IPS-NIHi7 (cell line): ENCODE results near the gene ARHGAP27.
"Not testable (repeated sequence)": the region's sequence is repeated elsewhere in the genome, so short reads cannot be mapped to it uniquely, and the experiment has no call there.

Experiments
- DNase-seq: peaks from one replicate; pipeline ENCODE4 v3.0.0; 2012; ENCODE audit warnings: mixed read lengths; ENCODE audit errors: extremely low spot score

Gene ARHGAP27

GRCh38 chr17:45432405-45433158 is at the start of gene ARHGAP27:
Gene ARHGAP27, minus strand, starts transcription at chr17:45432870. Its CDS starts 2,591 bp downstream, at chr17:45430279.
- DNase-seq, result peak; percentile 55

- DNase-seq, result not testable (repeated sequence)
Observed at GRCh38 chr17:45482317-45482716, 49.6 kb upstream of the ARHGAP27 start.

- not testable (repeated sequence) for DNase-seq
Observed at GRCh38 chr17:45475436-45475835, 42.8 kb upstream of the ARHGAP27 start.

GRCh38 chr17:45472249-45472648 is 39.6 kb upstream of the ARHGAP27 start:
- not testable (repeated sequence) for DNase-seq

GRCh38 chr17:45469204-45469563 is 36.5 kb upstream of the ARHGAP27 start:
- DNase-seq, result not testable (repeated sequence)

GRCh38 chr17:45468293-45469203 is 35.9 kb upstream of the ARHGAP27 start:
- DNase-seq, result not testable (repeated sequence)

GRCh38 chr17:45461524-45462327 is 29.1 kb upstream of the ARHGAP27 start:
- not testable (repeated sequence) for DNase-seq

GRCh38 chr17:45460422-45460821 is 27.8 kb upstream of the ARHGAP27 start:
- DNase-seq, result not testable (repeated sequence)

GRCh38 chr17:45454341-45454740 is 21.7 kb upstream of the ARHGAP27 start:
- not testable (repeated sequence) for DNase-seq

GRCh38 chr17:45453731-45454130 is 21.1 kb upstream of the ARHGAP27 start:
- DNase-seq, result not testable (repeated sequence)

- not testable (repeated sequence) for DNase-seq
Observed at GRCh38 chr17:45453225-45453534, 20.5 kb upstream of the ARHGAP27 start.

- not testable (repeated sequence) for DNase-seq
Observed at GRCh38 chr17:45452329-45453224, 19.9 kb upstream of the ARHGAP27 start.

- DNase-seq, result not testable (repeated sequence)
Observed at GRCh38 chr17:45451660-45452059, 19.0 kb upstream of the ARHGAP27 start.

- DNase-seq, result peak; percentile 43
Observed at GRCh38 chr17:45451131-45451530, 18.5 kb upstream of the ARHGAP27 start.

- not testable (repeated sequence) for DNase-seq
Observed at GRCh38 chr17:45449708-45450329, 17.1 kb upstream of the ARHGAP27 start.

GRCh38 chr17:45449260-45449659 is 16.6 kb upstream of the ARHGAP27 start:
- not testable (repeated sequence) for DNase-seq

GRCh38 chr17:45448483-45448882 is 15.8 kb upstream of the ARHGAP27 start:
- not testable (repeated sequence) for DNase-seq

GRCh38 chr17:45448066-45448465 is 15.4 kb upstream of the ARHGAP27 start:
- not testable (repeated sequence) for DNase-seq

- not testable (repeated sequence) for DNase-seq
Observed at GRCh38 chr17:45447650-45448049, 15.0 kb upstream of the ARHGAP27 start.
